ENCODE results near the gene IL1RAPL2.

- TF ChIP-seq CTCF (conservative IDR thresholded peaks at IDR 0.05): no peak
- TF ChIP-seq EZH2 (IDR thresholded peaks at IDR 0.05; ENCODE audit: low read depth): no peak
These were observed 96.7 kb downstream of the IL1RAPL2 start for GRCh38 chrX:104662694-104663093.

Measured in PC-9 (cell line).